SIG-M5 (cell line): ENCODE measurements around the gene TADA2B.

Experiments used
- DNase-seq: peaks from one replicate; lab custom pipeline; 2025; lab: John Stamatoyannopoulos, UW

Gene TADA2B

GRCh38 chr4:7041801-7042502 is 1.2 kb upstream of the TADA2B start:
- DNase-seq = no peak

GRCh38 chr4:7042503-7043283 is 479 bp upstream of the TADA2B start:
- peak; percentile 72 for DNase-seq

GRCh38 chr4:7044137-7044930 is 1.2 kb downstream of the TADA2B start:
- DNase-seq = no peak

GRCh38 chr4:7045553-7045952 is 2.4 kb downstream of the TADA2B start:
- DNase-seq = no peak

GRCh38 chr4:7045961-7046921 is 3.1 kb downstream of the TADA2B start:
- DNase-seq = no peak

- DNase-seq = no peak
Observed at GRCh38 chr4:7046971-7047370, 3.8 kb downstream of the TADA2B start.

GRCh38 chr4:7048642-7049041 is 5.5 kb downstream of the TADA2B start:
- DNase-seq = no peak

GRCh38 chr4:7049295-7049694 is 6.1 kb downstream of the TADA2B start:
- no peak for DNase-seq

GRCh38 chr4:7049739-7050138 is 6.6 kb downstream of the TADA2B start:
- DNase-seq = no peak

- DNase-seq = no peak
Observed at GRCh38 chr4:7050481-7051143, 7.4 kb downstream of the TADA2B start.

GRCh38 chr4:7051144-7051495 is 7.9 kb downstream of the TADA2B start:
- no peak for DNase-seq

- no peak for DNase-seq
Observed at GRCh38 chr4:7051905-7052304, 8.7 kb downstream of the TADA2B start.

GRCh38 chr4:7052313-7052712 is 9.1 kb downstream of the TADA2B start:
- no peak for DNase-seq

- DNase-seq = no peak
Observed at GRCh38 chr4:7052923-7053715, 9.9 kb downstream of the TADA2B start.

GRCh38 chr4:7054106-7054880 is 11.1 kb downstream of the TADA2B start:
- no peak for DNase-seq

GRCh38 chr4:7055111-7055989 is 12.2 kb downstream of the TADA2B start:
- no peak for DNase-seq

GRCh38 chr4:7055990-7056325 is 12.8 kb downstream of the TADA2B start:
- no peak for DNase-seq

GRCh38 chr4:7058792-7059191 is 15.6 kb downstream of the TADA2B start:
- DNase-seq = no peak

- DNase-seq = no peak
Observed at GRCh38 chr4:7059662-7060061, 16.5 kb downstream of the TADA2B start.
